D721Med (cell line): Measurements from ENCODE around the gene OSGIN1.

Experiments used
- DNase-seq: peaks from one replicate; pipeline ENCODE4 v3.0.0; 2011; ENCODE audit warnings: low spot score; ENCODE audit not compliant: insufficient read length
- FAIRE-seq: peaks from 2 replicates; lab custom pipeline; 2011; peaks lifted over from hg19 to GRCh38; lab: Jason Lieb, UNC
- CTCF ChIP-seq: IDR thresholded peaks from 2 replicates; pipeline ENCODE4 v1.5.1; 2012; ENCODE audit warnings: mild to moderate bottlenecking, control low read depth; ENCODE audit not compliant: insufficient read depth; ENCODE audit errors: missing control alignments

The OSGIN1 gene

DNA sequence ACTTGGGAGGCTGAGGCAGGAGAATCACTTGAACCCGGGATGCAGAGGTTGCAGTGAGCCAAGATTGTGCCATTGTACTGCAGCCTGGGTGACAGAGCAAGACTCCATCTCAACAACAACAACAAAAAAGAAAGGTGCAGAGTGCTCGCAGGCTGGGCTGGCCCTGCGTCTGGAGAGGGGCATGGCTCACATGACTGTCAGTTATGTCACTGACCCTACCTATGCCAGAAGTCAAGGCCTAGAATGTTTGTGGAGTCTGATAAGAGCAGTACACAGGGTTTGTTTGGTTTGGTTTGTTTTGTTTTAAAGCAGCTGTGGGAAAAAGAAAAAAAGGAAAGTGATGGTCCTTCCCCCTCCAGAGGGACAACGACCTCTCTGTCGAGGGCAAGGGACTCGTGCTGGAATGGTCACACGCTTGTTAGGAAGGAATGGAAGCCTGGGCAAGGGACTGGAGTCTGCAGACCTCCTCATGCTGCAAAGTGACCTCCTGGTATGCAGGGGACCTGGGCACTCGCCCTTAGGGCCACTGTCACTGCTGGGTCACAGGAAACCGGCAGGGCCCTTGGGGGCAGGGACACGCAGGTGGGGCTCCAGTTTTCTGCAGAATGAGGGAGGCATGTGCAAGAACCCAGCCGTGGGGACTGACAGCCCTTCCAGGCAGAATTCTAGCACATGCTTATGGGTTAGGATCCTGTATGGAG is 10.1 kb upstream of the OSGIN1 start:
- no peak for FAIRE-seq
- no peak for TF ChIP-seq CTCF
- no peak for DNase-seq

DNA sequence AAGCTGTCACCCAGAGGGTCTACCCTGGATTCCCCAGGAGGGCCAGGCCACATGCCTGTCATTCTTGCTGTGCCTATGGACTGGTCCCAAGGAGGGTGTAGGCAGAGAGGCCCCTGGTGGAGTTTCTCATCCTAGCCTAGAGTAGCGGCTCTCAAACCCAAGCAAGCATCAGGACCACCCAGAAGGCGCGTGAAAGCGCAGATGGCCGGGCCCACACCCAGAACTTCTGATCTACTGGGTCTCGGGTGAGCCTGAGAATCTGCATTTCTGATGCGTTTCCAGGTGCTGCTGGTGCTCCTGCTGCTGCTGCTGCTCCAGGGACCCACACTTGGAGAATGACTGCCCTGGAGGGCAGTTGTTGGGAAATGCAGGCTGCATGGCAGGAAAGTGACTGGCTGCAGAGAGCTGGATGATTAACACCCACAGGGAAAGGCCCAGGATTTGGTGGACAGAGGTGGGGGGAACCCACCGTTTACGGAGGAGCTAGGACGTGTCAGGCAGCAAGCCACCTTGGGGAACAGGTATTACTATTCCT is 9.5 kb upstream of the OSGIN1 start:
- no peak for TF ChIP-seq CTCF
- no peak for DNase-seq
- FAIRE-seq = no peak

- FAIRE-seq = no peak
- no peak for TF ChIP-seq CTCF
- DNase-seq = no peak
These were observed 7.5 kb upstream of the OSGIN1 start for GRCh38 chr16:83945587-83945986.

GRCh38 chr16:83946154-83946780 is 6.8 kb upstream of the OSGIN1 start:
- TF ChIP-seq CTCF = no peak
- no peak for FAIRE-seq
- DNase-seq = no peak

- no peak for FAIRE-seq
These were observed 6.1 kb upstream of the OSGIN1 start for GRCh38 chr16:83946781-83947566.

GRCh38 chr16:83947642-83948234 is 5.3 kb upstream of the OSGIN1 start:
- TF ChIP-seq CTCF = no peak
- no peak for FAIRE-seq
- DNase-seq = no peak

More at GRCh38 chr16:83946781-83947566, 6.1 kb upstream of the OSGIN1 start:
- no peak for TF ChIP-seq CTCF
- no peak for DNase-seq
